CD4-positive, alpha-beta T cell treated with Interleukin-15 for 1 hour (primary cell): ENCODE data around the gene RAPGEF2.
"Not testable (repeated sequence)": the region's sequence is repeated elsewhere in the genome, so short reads cannot be mapped to it uniquely, and the experiment has no call there.

Source experiments
- DNase-seq: peaks from one replicate; pipeline ENCODE4 v3.0.0-alpha.2; 2020

RAPGEF2 gene

GRCh38 chr4:159248384-159249178 lies 145.7 kb downstream of the RAPGEF2 start:
- DNase-seq = no peak

- DNase-seq = no peak
Measured at GRCh38 chr4:159250751-159251325, 148.0 kb downstream of the RAPGEF2 start.

- not testable (repeated sequence) for DNase-seq
Measured at GRCh38 chr4:159251580-159251979, 148.7 kb downstream of the RAPGEF2 start.

- DNase-seq = no peak
Measured at GRCh38 chr4:159252491-159252890, 149.6 kb downstream of the RAPGEF2 start.

GRCh38 chr4:159256037-159256436 lies 153.2 kb downstream of the RAPGEF2 start:
- DNase-seq = no peak

GRCh38 chr4:159258889-159259560 lies 156.1 kb downstream of the RAPGEF2 start:
- DNase-seq = no peak

GRCh38 chr4:159264057-159264456 lies 161.2 kb downstream of the RAPGEF2 start:
- DNase-seq = no peak

GRCh38 chr4:159266981-159267868 lies 164.3 kb downstream of the RAPGEF2 start:
- no peak for DNase-seq

- no peak for DNase-seq
Measured at GRCh38 chr4:159267869-159268285, 165.0 kb downstream of the RAPGEF2 start.

- DNase-seq = no peak
Measured at GRCh38 chr4:159268607-159269006, 165.7 kb downstream of the RAPGEF2 start.

- no peak for DNase-seq
Measured at GRCh38 chr4:159269116-159269515, 166.2 kb downstream of the RAPGEF2 start.

- DNase-seq = no peak
Measured at GRCh38 chr4:159269956-159270355, 167.1 kb downstream of the RAPGEF2 start.

- DNase-seq = no peak
Measured at GRCh38 chr4:159271856-159272255, 169.0 kb downstream of the RAPGEF2 start.

GRCh38 chr4:159272273-159273140 lies 169.6 kb downstream of the RAPGEF2 start:
- DNase-seq = no peak

GRCh38 chr4:159273141-159273438 lies 170.2 kb downstream of the RAPGEF2 start:
- DNase-seq = no peak

- DNase-seq = no peak
Measured at GRCh38 chr4:159273841-159274240, 171.0 kb downstream of the RAPGEF2 start.

- DNase-seq = no peak
Measured at GRCh38 chr4:159278399-159278798, 175.5 kb downstream of the RAPGEF2 start.

GRCh38 chr4:159279084-159279483 lies 176.2 kb downstream of the RAPGEF2 start:
- no peak for DNase-seq

- DNase-seq = no peak
Measured at GRCh38 chr4:159280442-159281172, 177.7 kb downstream of the RAPGEF2 start.

- no peak for DNase-seq
Measured at GRCh38 chr4:159281771-159282170, 178.9 kb downstream of the RAPGEF2 start.

- no peak for DNase-seq
Measured at GRCh38 chr4:159282329-159282728, 179.4 kb downstream of the RAPGEF2 start.
